ENCODE results near the gene PIAS2. TPM values are rescaled to one million over a fixed set of nuclear protein-coding genes. Genes with fewer than 3 reads are reported as not detected.
"Not testable (repeated sequence)": the region's sequence is repeated elsewhere in the genome, so short reads cannot be mapped to it uniquely, and the experiment has no call there.

PIAS2 gene
- total RNA-seq, 2 donors from 2014 or later, result 16.3 to 35.2 TPM

GRCh38 chr18:46868169-46868921 lies 49.0 kb downstream of the PIAS2 start:
- DNase-seq (ENCODE audit: low spot score), result no peak
- TF ChIP-seq, protein P1, sequence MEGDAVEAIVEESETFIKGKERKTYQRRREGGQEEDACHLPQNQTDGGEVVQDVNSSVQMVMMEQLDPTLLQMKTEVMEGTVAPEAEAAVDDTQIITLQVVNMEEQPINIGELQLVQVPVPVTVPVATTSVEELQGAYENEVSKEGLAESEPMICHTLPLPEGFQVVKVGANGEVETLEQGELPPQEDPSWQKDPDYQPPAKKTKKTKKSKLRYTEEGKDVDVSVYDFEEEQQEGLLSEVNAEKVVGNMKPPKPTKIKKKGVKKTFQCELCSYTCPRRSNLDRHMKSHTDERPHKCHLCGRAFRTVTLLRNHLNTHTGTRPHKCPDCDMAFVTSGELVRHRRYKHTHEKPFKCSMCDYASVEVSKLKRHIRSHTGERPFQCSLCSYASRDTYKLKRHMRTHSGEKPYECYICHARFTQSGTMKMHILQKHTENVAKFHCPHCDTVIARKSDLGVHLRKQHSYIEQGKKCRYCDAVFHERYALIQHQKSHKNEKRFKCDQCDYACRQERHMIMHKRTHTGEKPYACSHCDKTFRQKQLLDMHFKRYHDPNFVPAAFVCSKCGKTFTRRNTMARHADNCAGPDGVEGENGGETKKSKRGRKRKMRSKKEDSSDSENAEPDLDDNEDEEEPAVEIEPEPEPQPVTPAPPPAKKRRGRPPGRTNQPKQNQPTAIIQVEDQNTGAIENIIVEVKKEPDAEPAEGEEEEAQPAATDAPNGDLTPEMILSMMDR (IDR thresholded peaks at IDR 0.05), result no peak
- peak; percentile 26 for TF ChIP-seq POLR2AphosphoS5 (IDR thresholded peaks at IDR 0.05)

DNA sequence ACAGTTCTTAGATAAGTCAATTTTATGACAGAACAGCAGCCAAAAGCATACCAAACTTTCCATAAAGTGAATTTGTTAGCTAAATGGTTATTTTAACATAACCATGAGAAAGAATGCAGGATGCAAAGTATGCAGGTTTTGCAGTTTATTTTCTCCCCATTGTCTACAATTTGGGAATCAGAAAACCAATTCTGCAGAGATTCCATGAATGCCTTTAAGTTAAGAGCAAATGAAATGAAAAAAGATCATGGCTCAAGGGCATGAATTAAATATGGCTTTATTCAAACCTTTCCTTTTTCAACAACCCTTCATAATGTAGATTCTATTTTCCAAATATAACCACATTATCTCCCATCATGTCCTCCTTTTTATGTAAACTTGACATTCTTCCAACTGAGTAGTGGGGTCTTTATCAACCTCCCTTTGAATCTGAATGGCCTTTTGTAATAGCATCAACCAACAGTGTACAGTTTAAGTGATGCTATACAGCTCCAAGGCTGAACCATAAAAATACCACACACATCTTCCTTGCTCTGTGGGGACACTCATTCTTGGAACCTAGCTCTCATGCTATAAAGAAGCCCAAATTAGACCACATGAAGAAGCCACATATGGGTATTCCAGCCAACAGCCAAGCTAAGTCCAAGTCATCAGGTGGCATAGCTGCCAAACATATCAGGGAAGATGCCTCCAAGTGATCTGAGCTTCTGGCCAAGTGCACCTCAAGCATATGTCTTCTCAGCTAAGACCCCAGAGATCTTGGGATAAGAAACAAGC lies 49.8 kb downstream of the PIAS2 start:
- no peak for DNase-seq (ENCODE audit: low spot score)
- H3K27me3 ChIP-seq (replicated peaks; ENCODE audit: insufficient read depth), result no peaks in the 10 kb centered on the region
- H3K27ac ChIP-seq, result peak overlapping the region in 1 of 2 donors; percentile 20
- no peaks in the 10 kb centered on the region for H3K9me3 ChIP-seq
- H3K4me1 ChIP-seq (replicated peaks), result no peaks in the 10 kb centered on the region
- TF ChIP-seq, protein P1 (IDR thresholded peaks at IDR 0.05), result no peak
- no peak for TF ChIP-seq POLR2A (IDR thresholded peaks at IDR 0.05)
- TF ChIP-seq POLR2AphosphoS5 (IDR thresholded peaks at IDR 0.05), result no peak
- H3K4me3 ChIP-seq, result no peak overlapping the region
- no peaks in the 10 kb centered on the region for H3K36me3 ChIP-seq
- intact Hi-C loops (cut with DNase I), result no loop called here

More at GRCh38 chr18:46868169-46868921, 49.0 kb downstream of the PIAS2 start:
- Histone ChIP-seq H3K9me3 (no peaks in the 10 kb centered on the region), H3K4me3 (no peak overlapping the region), H3K27ac (peak overlapping the region in 1 of 2 donors; percentile 20), H3K4me1 (replicated peaks) (no peaks in the 10 kb centered on the region), H3K36me3 (no peaks in the 10 kb centered on the region), H3K27me3 (replicated peaks; ENCODE audit: insufficient read depth) (no peaks in the 10 kb centered on the region)
- intact Hi-C loops (cut with DNase I), result no loop called here
- WGBS, result 91% methylated on average over 11 of the region's 11 CpGs

DNA sequence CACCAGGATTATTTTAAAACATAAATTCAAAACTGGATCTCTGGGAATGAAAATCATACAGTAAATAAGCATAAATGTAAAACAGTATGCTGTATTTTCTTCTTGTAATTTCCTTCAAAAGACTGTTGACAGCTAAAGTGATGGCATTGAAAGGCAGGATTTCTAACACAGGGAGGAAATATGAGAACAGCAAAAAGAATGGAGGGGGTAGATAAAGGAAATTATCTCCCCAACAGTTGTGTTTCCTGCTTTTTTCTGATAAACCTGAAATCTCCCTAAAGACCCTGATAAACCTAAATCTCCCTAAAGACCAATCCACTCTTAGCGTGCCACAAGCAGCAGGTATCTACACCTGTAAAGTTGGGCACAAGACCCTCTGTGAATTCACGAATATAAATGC lies 50.8 kb downstream of the PIAS2 start:
- no peak overlapping the region for H3K27ac ChIP-seq
- intact Hi-C loops (cut with DNase I), result no loop called here
- 80% methylated on average over 2 of the region's 2 CpGs for WGBS
- H3K36me3 ChIP-seq, result no peaks in the 10 kb centered on the region
- TF ChIP-seq, protein P1 (IDR thresholded peaks at IDR 0.05), result no peak
- TF ChIP-seq POLR2A (IDR thresholded peaks at IDR 0.05) (no peak), POLR2AphosphoS5 (IDR thresholded peaks at IDR 0.05) (no peak)
- H3K4me1 ChIP-seq (replicated peaks), result no peaks in the 10 kb centered on the region
- no peak for DNase-seq (ENCODE audit: low spot score)
- no peaks in the 10 kb centered on the region for H3K27me3 ChIP-seq (replicated peaks; ENCODE audit: insufficient read depth)
- no peak overlapping the region for H3K4me3 ChIP-seq
- no peaks in the 10 kb centered on the region for H3K9me3 ChIP-seq

DNA sequence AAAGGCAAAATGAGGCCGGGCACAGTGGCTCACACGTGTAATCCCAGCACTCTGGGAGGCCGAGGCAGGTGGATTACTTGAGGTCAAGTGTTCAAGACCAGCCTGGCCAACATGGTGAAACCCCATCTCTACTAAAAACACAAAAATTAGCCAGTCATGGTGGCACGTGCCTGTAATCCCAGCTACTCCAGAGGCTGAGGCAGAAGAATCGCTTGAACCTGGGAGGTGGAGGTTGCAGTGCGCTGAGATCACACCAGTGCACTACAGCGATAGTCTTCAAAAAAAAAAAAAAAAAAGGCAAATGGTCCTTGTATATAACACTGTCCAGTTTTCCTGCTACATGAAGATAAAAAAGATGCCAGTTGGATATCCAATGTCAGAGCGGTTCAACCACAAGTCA lies 52.1 kb downstream of the PIAS2 start:
- H3K9me3 ChIP-seq; DNase-seq (ENCODE audit: low spot score); H3K27me3 ChIP-seq (replicated peaks; ENCODE audit: insufficient read depth); H3K36me3 ChIP-seq; H3K27ac ChIP-seq; intact Hi-C loops (cut with DNase I); H3K4me1 ChIP-seq (replicated peaks); H3K4me3 ChIP-seq: not testable (repeated sequence)
- 97% methylated on average over 8 of the region's 8 CpGs for WGBS

GRCh38 chr18:46859855-46860254 lies 57.5 kb downstream of the PIAS2 start:
- no peak overlapping the region for H3K27ac ChIP-seq
- no peak overlapping the region for H3K4me3 ChIP-seq
- TF ChIP-seq POLR2A (IDR thresholded peaks at IDR 0.05) (no peak), POLR2AphosphoS5 (IDR thresholded peaks at IDR 0.05) (no peak)
- TF ChIP-seq, protein P1 (IDR thresholded peaks at IDR 0.05), result no peak
- no peaks in the 10 kb centered on the region for H3K36me3 ChIP-seq
- no peaks in the 10 kb centered on the region for H3K9me3 ChIP-seq
- H3K27me3 ChIP-seq (replicated peaks; ENCODE audit: insufficient read depth), result no peaks in the 10 kb centered on the region
- no peak for DNase-seq (ENCODE audit: low spot score)
- intact Hi-C loops (cut with DNase I), result no loop called here
- H3K4me1 ChIP-seq (replicated peaks), result no peaks in the 10 kb centered on the region
- 75% methylated on average over 2 of the region's 2 CpGs for WGBS
